Neural progenitor cell (in vitro differentiated cells): Measurements from ENCODE around the gene JAKMIP3. TPM values are rescaled to one million over a fixed set of nuclear protein-coding genes. Genes with fewer than 3 reads are reported as not detected.

ENCODE experiments used
- DNase-seq: peaks from one replicate; pipeline ENCODE4 v3.0.0-alpha.2; 2016; ENCODE audit warnings: low spot score
- H2AFZ ChIP-seq: fragments of 200-600 bp; sonication (generic); replicated peaks from 2 replicates; pipeline ENCODE4 v1.6.1; 2016; ENCODE audit warnings: antibody characterized with exemption
- H3F3A ChIP-seq: fragments of 200-600 bp; sonication (generic); 2 replicates; pipeline ENCODE4 v1.6.1; 2016; ENCODE audit warnings: antibody characterized with exemption, low read depth
- H3K27ac ChIP-seq: fragments of 200-600 bp; sonication (generic); 2 replicates; pipeline ENCODE4 v1.5.1; 2016; ENCODE audit warnings: mild to moderate bottlenecking
- H3K27me3 ChIP-seq: fragments of 200-600 bp; sonication (generic); 2 replicates; pipeline ENCODE4 v1.6.1; 2016; ENCODE audit warnings: mild to moderate bottlenecking, moderate library complexity
- H3K36me3 ChIP-seq: fragments of 200-600 bp; sonication (generic); 2 replicates; pipeline ENCODE4 v1.5.1; 2016
- H3K4me1 ChIP-seq: fragments of 200-600 bp; sonication (generic); 2 replicates; pipeline ENCODE4 v1.6.1; 2016; ENCODE audit warnings: mixed run types
- H3K4me2 ChIP-seq: fragments of 200-600 bp; sonication (generic); 2 replicates; pipeline ENCODE4 v1.6.1; 2016
- H3K4me3 ChIP-seq: fragments of 200-600 bp; sonication (generic); 2 replicates; pipeline ENCODE4 v1.5.1; 2016
- H3K79me2 ChIP-seq: fragments of 200-600 bp; sonication (generic); 2 replicates; pipeline ENCODE4 v1.6.1; 2016; ENCODE audit warnings: low read depth
- H3K9ac ChIP-seq: fragments of 200-600 bp; sonication (generic); 2 replicates; pipeline ENCODE4 v1.6.1; 2016
- H3K9me3 ChIP-seq: fragments of 200-600 bp; sonication (generic); 2 replicates; pipeline ENCODE4 v1.5.1; 2016; ENCODE audit warnings: low read depth
- H4K20me1 ChIP-seq: fragments of 200-600 bp; sonication (generic); 2 replicates; pipeline ENCODE4 v1.6.1; 2016; ENCODE audit warnings: low read depth
- H3K27ac Mint-ChIP-seq: 3 replicates; pipeline ENCODE4 v1.8.0; 2021; ENCODE audit warnings: mixed read lengths
- H3K27me3 Mint-ChIP-seq: 2 replicates; pipeline ENCODE4 v1.8.0; 2022; ENCODE audit warnings: low read depth, mild to moderate bottlenecking, inconsistent platforms, moderate library complexity, mixed read lengths; ENCODE audit not compliant: insufficient read depth
- H3K36me3 Mint-ChIP-seq: 3 replicates; pipeline ENCODE4 v1.8.0; 2021; ENCODE audit warnings: mixed read lengths
- H3K4me1 Mint-ChIP-seq: 3 replicates; pipeline ENCODE4 v1.8.0; 2021; ENCODE audit warnings: mixed read lengths
- H3K4me3 Mint-ChIP-seq: 3 replicates; pipeline ENCODE4 v1.8.0; 2021; ENCODE audit warnings: mild to moderate bottlenecking, moderate library complexity, mixed read lengths
- H3K9me3 Mint-ChIP-seq: 3 replicates; pipeline ENCODE4 v1.8.0; 2020; ENCODE audit warnings: mixed read lengths
- CTCF ChIP-seq: fragments of 200-600 bp; sonication (generic); IDR thresholded peaks from 2 replicates; pipeline ENCODE4 v1.5.1; 2017; ENCODE audit warnings: antibody characterized with exemption, mild to moderate bottlenecking
- EZH2 ChIP-seq: fragments of 200-600 bp; sonication (generic); IDR thresholded peaks from 2 replicates; pipeline ENCODE4 v1.6.1; 2017; ENCODE audit warnings: antibody characterized with exemption, mild to moderate bottlenecking, moderate library complexity
- EZH2phosphoT487 ChIP-seq: fragments of 200-600 bp; sonication (generic); IDR thresholded peaks from 2 replicates; pipeline ENCODE4 v1.6.1; 2017; ENCODE audit warnings: antibody characterized with exemption
- total RNA-seq: library from RNA; depleted of rRNA; stranded (reverse); fragments of >200 nt; gene quantifications from 2 replicates; pipeline ENCODE4 v1.2.3, GENCODE V29; 2015; ENCODE audit warnings: low replicate concordance

The JAKMIP3 gene
- total RNA-seq, 1 donor from 2014 or later: 0.37 TPM

DNA sequence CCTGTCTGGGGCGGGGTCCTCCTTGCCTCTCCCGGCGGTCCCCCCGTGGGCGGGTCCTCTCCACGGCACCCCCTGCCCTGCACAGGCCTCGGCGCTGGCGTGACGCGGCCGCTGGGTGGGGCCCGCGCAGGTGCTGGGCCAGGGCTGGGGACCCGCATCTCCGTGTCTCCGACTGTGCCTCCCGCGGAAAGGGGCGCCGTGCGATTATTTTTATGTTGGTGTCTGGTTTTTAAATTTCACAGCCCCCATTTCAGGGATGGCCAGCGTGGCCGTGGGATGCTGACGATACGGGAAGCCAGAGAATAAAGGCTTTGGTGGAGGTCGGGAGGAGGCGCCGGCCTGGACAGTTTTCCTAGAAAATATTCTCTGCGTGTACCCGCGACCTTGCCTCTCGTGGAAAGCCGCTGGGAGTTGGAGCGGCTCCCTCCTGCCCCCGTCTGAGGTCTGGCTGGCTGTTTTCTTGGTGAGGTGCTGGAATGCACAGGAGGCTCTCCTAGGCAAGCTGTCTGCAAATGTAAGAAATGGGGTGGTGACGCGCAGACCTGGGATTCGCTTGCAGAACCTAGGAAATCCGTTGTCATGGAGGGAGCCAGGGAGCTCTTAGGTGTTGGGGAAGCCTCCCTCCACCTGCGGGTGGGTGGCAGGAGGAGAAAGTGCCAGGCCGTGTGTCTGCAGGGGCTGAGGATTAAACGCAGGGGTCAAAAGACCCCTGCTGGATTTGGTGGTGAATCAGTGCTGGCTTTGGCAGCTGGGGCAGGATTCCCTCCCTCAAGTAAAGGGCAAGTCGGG lies 28.7 kb upstream of the JAKMIP3 start:
- Mint-ChIP-seq H3K27me3 (peaks cover 39% of the 10 kb centered on the region), H3K36me3 (no peaks in the 10 kb centered on the region), H3K9me3 (peaks cover 10% of the 10 kb centered on the region), H3K27ac (peak overlapping the region; percentile 35), H3K4me1 (peaks cover 14% of the 10 kb centered on the region), H3K4me3 (peak overlapping the region; percentile 85)
- peaks cover 67% of the 10 kb centered on the region for H3K27me3 ChIP-seq
- no peaks in the 10 kb centered on the region for H3K36me3 ChIP-seq
- H4K20me1 ChIP-seq: peaks cover 19% of the 10 kb centered on the region
- peak; percentile 78 for TF ChIP-seq EZH2
- no peak for TF ChIP-seq CTCF
- H3F3A ChIP-seq: peaks cover 16% of the 10 kb centered on the region
- peaks cover 20% of the 10 kb centered on the region for H3K4me1 ChIP-seq
- H3K9ac ChIP-seq: no peak overlapping the region
- DNase-seq: peak; percentile 56
- H3K4me2 ChIP-seq: peak overlapping the region; percentile 95
- H2AFZ ChIP-seq: no peak overlapping the region
- H3K9me3 ChIP-seq: no peaks in the 10 kb centered on the region
- no peaks in the 10 kb centered on the region for H3K79me2 ChIP-seq
- H3K27ac ChIP-seq: no peak overlapping the region
- peak overlapping the region; percentile 47 for H3K4me3 ChIP-seq

GRCh38 chr10:132037676-132037975 lies 28.1 kb upstream of the JAKMIP3 start:
- Histone ChIP-seq H3K4me1 (peaks cover 20% of the 10 kb centered on the region), H2AFZ (no peak overlapping the region), H3K4me3 (peak overlapping the region; percentile 47), H3K27me3 (peaks cover 63% of the 10 kb centered on the region), H3K36me3 (no peaks in the 10 kb centered on the region), H4K20me1 (peaks cover 19% of the 10 kb centered on the region), H3K27ac (no peak overlapping the region), H3K4me2 (peak overlapping the region; percentile 95), H3K79me2 (no peaks in the 10 kb centered on the region), H3K9ac (no peak overlapping the region), H3K9me3 (no peaks in the 10 kb centered on the region), H3F3A (peaks cover 16% of the 10 kb centered on the region)
- peak; percentile 74 for DNase-seq
- H3K27ac Mint-ChIP-seq: no peak overlapping the region
- H3K4me1 Mint-ChIP-seq: peaks cover 14% of the 10 kb centered on the region
- TF ChIP-seq EZH2phosphoT487 (no peak), CTCF (no peak), EZH2 (no peak)
- peaks cover 44% of the 10 kb centered on the region for H3K27me3 Mint-ChIP-seq
- peak overlapping the region; percentile 85 for H3K4me3 Mint-ChIP-seq
- H3K9me3 Mint-ChIP-seq: peaks cover 10% of the 10 kb centered on the region
- H3K36me3 Mint-ChIP-seq: no peaks in the 10 kb centered on the region

- H3K9ac ChIP-seq: no peak overlapping the region
- H3K9me3 Mint-ChIP-seq: peaks cover 2% of the 10 kb centered on the region
- H3K36me3 ChIP-seq: no peaks in the 10 kb centered on the region
- H3K4me3 ChIP-seq: no peak overlapping the region
- peaks cover 33% of the 10 kb centered on the region for H3K27me3 Mint-ChIP-seq
- H3K4me3 Mint-ChIP-seq: peak overlapping the region; percentile 24
- DNase-seq: no peak
- no peak overlapping the region for H3K4me2 ChIP-seq
- no peak overlapping the region for H3K27ac Mint-ChIP-seq
- no peak overlapping the region for H2AFZ ChIP-seq
- no peaks in the 10 kb centered on the region for H3K36me3 Mint-ChIP-seq
- no peaks in the 10 kb centered on the region for H3K9me3 ChIP-seq
- TF ChIP-seq EZH2phosphoT487: no peak
- TF ChIP-seq CTCF: no peak
- TF ChIP-seq EZH2: no peak
- H3K4me1 Mint-ChIP-seq: peaks cover 26% of the 10 kb centered on the region
- peaks cover 20% of the 10 kb centered on the region for H3K4me1 ChIP-seq
- no peaks in the 10 kb centered on the region for H3K79me2 ChIP-seq
- H3F3A ChIP-seq: peaks cover 16% of the 10 kb centered on the region
- peaks cover 53% of the 10 kb centered on the region for H3K27me3 ChIP-seq
- H3K27ac ChIP-seq: no peak overlapping the region
- peaks cover 19% of the 10 kb centered on the region for H4K20me1 ChIP-seq
Observed at GRCh38 chr10:132039371-132039770, 26.4 kb upstream of the JAKMIP3 start.
